ENCODE results near the gene FANK1. TPM values are rescaled to one million over a fixed set of nuclear protein-coding genes. Genes with fewer than 3 reads are reported as not detected.

Gene FANK1
- total RNA-seq, 4 donors from 2014 or later: 0.26 to 6.8 (median 4.6) TPM

DNA sequence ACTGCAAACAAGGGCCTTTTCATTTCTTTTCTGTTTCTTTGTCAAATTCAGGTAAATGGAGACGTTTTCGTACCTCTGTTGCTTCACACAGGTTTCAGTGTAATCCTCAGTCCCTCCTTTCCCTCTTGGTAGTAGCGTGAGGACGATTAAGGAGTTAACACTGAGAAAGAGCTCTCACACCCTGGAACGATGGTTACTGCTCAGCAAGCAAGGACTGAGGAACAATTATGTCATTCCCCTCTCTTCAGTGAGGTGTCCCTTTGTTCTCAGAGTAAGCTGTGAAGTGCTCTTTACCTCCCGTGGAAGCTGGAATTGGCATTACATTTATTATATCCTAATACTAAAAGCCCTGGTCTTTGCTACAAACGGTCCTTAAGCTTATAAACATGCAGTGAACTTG, 95.9 kb downstream of the FANK1 start:
- intact Hi-C loops (cut with DNase I; ENCODE audit: low total_unique reads): no loop called here
- Histone ChIP-seq H3K4me1 (no peaks in the 10 kb centered on the region), H3K9me3 (no peaks in the 10 kb centered on the region), H3K27ac (no peak overlapping the region), H3K27me3 (no peaks in the 10 kb centered on the region), H3K4me3 (no peak overlapping the region), H3K36me3 (no peaks in the 10 kb centered on the region)
- no peak for DNase-seq
- TF ChIP-seq POLR2A (IDR thresholded peaks at IDR 0.05): no peak
- TF ChIP-seq, protein P1, sequence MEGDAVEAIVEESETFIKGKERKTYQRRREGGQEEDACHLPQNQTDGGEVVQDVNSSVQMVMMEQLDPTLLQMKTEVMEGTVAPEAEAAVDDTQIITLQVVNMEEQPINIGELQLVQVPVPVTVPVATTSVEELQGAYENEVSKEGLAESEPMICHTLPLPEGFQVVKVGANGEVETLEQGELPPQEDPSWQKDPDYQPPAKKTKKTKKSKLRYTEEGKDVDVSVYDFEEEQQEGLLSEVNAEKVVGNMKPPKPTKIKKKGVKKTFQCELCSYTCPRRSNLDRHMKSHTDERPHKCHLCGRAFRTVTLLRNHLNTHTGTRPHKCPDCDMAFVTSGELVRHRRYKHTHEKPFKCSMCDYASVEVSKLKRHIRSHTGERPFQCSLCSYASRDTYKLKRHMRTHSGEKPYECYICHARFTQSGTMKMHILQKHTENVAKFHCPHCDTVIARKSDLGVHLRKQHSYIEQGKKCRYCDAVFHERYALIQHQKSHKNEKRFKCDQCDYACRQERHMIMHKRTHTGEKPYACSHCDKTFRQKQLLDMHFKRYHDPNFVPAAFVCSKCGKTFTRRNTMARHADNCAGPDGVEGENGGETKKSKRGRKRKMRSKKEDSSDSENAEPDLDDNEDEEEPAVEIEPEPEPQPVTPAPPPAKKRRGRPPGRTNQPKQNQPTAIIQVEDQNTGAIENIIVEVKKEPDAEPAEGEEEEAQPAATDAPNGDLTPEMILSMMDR (IDR thresholded peaks at IDR 0.05): no peak

DNA sequence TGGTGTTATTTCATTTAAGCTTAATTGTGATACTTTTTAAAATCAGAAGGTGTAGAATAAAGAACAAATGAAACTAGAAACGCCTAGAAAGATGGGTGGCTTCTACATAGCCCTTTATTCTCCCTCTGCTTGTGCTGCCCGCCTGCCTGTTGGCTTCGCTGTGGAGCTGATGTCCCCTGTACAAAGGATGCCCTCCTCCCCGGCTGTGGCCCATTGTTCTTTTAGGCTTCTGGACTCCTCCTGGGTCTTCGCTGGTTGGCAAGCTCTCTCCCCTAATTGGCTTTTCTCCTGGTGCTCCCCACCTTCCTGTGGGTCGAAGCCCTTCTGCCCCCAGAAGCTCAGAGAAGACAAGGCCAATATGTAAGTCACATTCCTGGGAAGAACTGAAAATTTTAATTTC, 98.2 kb downstream of the FANK1 start:
- intact Hi-C loops (cut with DNase I; ENCODE audit: low total_unique reads): no loop called here
- H3K4me3 ChIP-seq: no peak overlapping the region
- H3K27ac ChIP-seq: no peak overlapping the region
- no peaks in the 10 kb centered on the region for H3K36me3 ChIP-seq
- no peaks in the 10 kb centered on the region for H3K4me1 ChIP-seq
- no peaks in the 10 kb centered on the region for H3K27me3 ChIP-seq
- TF ChIP-seq, protein P1 (IDR thresholded peaks at IDR 0.05): no peak
- TF ChIP-seq POLR2A (IDR thresholded peaks at IDR 0.05): no peak
- no peaks in the 10 kb centered on the region for H3K9me3 ChIP-seq
- no peak for DNase-seq

DNA sequence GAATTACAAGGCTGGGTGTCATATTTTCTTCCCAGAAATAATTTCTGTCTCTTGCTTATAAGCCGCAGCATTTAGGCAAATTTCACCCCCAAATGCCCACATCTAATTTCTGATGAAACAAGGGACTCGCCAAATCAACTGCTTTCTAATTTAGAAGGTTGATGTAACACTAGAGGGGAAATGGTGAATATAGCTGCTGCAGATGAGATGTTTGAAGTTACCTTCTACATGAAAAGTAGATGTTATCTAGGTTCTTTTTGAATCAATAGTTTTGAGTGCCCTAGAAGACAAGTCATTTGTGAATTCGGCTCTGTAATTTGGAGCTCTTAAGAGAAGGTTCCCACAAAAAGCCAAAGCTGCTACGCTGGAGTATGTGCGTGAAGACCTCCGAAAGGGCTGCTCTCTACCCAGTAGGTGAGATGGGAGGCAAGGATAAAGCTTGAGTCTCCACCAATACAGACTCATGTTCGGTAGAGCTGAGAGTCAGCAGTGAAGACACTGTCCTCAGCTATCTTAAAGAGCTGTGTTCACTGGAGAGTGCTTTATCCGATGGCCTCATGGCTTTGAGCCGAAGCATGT, 99.5 kb downstream of the FANK1 start:
- intact Hi-C loops (cut with DNase I; ENCODE audit: low total_unique reads): no loop called here
- H3K27me3 ChIP-seq: no peaks in the 10 kb centered on the region

DNA sequence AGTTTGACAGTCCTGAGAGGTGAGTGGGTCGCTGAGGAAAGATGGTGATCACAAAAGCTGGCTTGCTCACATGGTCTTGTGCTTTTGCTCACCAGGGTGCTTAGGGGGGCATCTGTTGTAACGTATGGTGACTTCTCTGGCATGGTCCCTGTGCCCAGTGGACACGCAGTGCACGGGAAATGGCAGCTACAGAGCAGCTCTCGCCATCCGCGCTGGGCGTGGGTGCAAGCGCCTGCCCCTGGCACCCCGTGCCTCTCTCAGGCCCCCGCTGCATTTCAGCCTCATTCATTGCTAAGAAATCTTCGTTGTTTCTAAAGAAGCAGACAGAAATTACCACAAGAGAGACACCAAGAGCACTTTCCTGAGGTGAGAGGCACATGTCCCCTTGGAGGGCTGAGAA, 101.2 kb downstream of the FANK1 start:
- H3K36me3 ChIP-seq: no peaks in the 10 kb centered on the region
- TF ChIP-seq POLR2A (IDR thresholded peaks at IDR 0.05): no peak
- TF ChIP-seq, protein P1 (IDR thresholded peaks at IDR 0.05): no peak
- intact Hi-C loops (cut with DNase I; ENCODE audit: low total_unique reads): no loop called here
- no peak for DNase-seq
- no peaks in the 10 kb centered on the region for H3K4me1 ChIP-seq
- no peak overlapping the region for H3K27ac ChIP-seq
- no peak overlapping the region for H3K4me3 ChIP-seq
- H3K27me3 ChIP-seq: no peaks in the 10 kb centered on the region
- H3K9me3 ChIP-seq: no peaks in the 10 kb centered on the region

More for the DNA sequence above, 99.5 kb downstream of the FANK1 start:
- TF ChIP-seq POLR2A (IDR thresholded peaks at IDR 0.05): no peak
- TF ChIP-seq, protein P1 (IDR thresholded peaks at IDR 0.05): no peak
- H3K27ac ChIP-seq: no peak overlapping the region
- H3K4me1 ChIP-seq: no peaks in the 10 kb centered on the region
- no peak for DNase-seq
- no peaks in the 10 kb centered on the region for H3K9me3 ChIP-seq
- H3K36me3 ChIP-seq: no peaks in the 10 kb centered on the region
- no peak overlapping the region for H3K4me3 ChIP-seq

DNA sequence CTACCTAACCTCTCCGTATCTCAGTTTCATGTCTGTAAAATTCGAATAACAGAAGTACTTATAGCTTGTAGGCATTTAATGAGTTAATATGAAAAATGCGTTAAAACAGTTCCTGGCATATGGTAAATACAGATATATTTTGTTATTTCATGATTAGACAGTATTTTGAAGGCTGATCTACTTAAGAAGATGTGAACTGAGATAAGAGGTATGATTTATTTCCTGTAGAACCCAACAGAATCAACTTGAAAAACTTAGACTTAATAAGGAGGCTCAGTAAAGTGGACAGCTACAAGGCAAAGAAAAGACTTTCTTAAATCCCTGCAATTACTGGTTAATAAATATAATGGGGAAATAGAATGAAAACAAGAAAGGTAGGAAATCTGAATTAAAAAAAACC, 103.3 kb downstream of the FANK1 start:
- Histone ChIP-seq H3K36me3 (no peaks in the 10 kb centered on the region), H3K4me3 (no peak overlapping the region), H3K27ac (no peak overlapping the region), H3K4me1 (no peaks in the 10 kb centered on the region), H3K9me3 (no peaks in the 10 kb centered on the region), H3K27me3 (no peaks in the 10 kb centered on the region)
- TF ChIP-seq, protein P1 (IDR thresholded peaks at IDR 0.05): no peak
- no peak for TF ChIP-seq POLR2A (IDR thresholded peaks at IDR 0.05)
- no peak for DNase-seq
- intact Hi-C loops (cut with DNase I; ENCODE audit: low total_unique reads): no loop called here

All from uterus (tissue), 4 donors.